ENCODE measurements around the gene ZNF614.
"Not testable (repeated sequence)": the region's sequence is repeated elsewhere in the genome, so short reads cannot be mapped to it uniquely, and the experiment has no call there.

Gene ZNF614

GRCh38 chr19:51986309-51987291 is 41.6 kb downstream of the ZNF614 start, which contains the start of gene ZNF350:
ZNF350 (minus strand) TSS chr19:51986840; CDS start chr19:51974360, 12,480 bp downstream.
- peak; percentile 62 for DNase-seq

GRCh38 chr19:51983361-51983760 is 44.8 kb downstream of the ZNF614 start:
- DNase-seq, result no peak

DNA sequence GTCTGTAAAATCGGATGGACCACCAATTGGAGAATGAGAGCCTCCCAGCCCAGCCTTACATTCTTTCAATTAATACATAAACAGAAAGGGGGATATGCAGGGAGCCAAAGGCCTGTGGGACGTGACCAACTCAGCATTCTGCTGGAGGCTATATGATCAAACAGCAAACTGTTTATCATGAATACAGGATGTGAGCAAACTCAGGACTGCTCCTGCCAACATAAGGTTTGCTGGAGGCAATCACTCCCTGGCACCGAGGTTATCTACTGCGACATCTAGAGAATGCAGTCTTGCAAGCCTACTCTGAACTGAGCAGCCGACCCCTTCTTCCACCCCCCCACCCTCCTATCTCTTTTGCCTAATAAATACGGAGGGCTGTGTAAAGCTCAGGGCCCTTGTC is 47.3 kb downstream of the ZNF614 start:
- not testable (repeated sequence) for DNase-seq

- DNase-seq, result no peak
Observed at GRCh38 chr19:51980116-51980736, 48.0 kb downstream of the ZNF614 start.

DNA sequence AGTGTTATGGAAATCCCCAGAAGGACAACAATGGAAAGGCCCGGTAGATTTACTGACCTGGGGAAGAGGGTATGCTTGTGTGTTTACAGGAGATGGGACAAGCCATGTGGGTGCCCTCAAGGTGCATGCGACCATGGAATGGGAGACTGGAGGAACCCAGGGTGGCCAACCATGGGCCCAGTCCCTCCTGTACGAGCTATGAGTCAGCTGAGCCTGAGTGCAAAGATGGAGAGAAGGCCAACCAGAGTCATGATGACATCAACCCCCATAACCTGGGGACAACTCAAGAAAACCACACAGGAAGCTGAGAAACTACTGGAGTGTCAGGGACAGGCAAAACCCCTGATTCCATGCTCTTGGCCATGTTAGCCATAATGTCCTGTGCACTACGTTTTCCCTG is 49.3 kb downstream of the ZNF614 start:
- no peak for DNase-seq

DNA sequence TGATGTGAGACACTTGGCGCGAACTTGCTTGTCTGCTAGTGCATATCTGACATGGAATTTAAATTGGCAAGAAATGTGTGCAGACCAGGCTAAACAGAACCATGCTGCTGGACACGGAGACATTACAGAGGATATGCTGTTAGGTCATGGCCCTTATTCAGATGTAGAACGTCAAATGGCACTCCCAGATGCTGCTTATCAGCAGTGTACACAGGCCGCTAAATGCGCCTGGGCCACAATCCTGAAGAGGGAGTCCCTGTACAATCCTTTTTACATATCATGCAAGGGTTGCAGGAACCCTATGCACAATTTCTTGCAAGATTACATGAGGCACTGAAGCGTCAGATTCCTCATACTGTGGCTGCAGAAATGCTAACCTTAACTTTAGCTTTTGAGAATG is 50.8 kb downstream of the ZNF614 start:
- no peak for DNase-seq

DNA sequence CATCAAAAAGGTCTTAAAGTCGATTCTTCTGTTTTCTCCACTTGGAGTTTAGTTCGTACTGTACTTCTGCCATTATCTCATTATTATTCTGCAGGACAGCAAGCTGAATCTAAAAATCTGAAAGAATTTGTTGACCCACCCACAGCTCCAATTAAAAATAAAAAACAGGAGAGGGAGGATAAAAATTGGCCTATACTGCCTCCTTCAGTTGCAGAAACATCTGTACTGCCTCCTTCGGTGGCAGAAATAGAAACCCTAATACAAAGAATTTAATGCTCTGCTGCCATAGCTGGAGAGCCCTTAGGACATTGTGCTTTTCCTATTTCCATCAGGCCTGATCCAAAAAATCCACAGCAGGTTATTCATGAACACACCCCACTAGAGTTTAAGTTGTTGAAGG is 51.3 kb downstream of the ZNF614 start:
- DNase-seq, result no peak

- not testable (repeated sequence) for DNase-seq
Observed at GRCh38 chr19:51975787-51976186, 52.4 kb downstream of the ZNF614 start.

GRCh38 chr19:51971624-51972023 is 56.6 kb downstream of the ZNF614 start:
- DNase-seq, result no peak

- DNase-seq, result no peak
Observed at GRCh38 chr19:51970718-51971117, 57.5 kb downstream of the ZNF614 start.

GRCh38 chr19:51965583-51965982 is 62.6 kb downstream of the ZNF614 start:
- no peak for DNase-seq
